KMS-11 (cell line): Measurements from ENCODE around the gene DGCR2.
"Not testable (repeated sequence)": the region's sequence is repeated elsewhere in the genome, so short reads cannot be mapped to it uniquely, and the experiment has no call there.

Experiments used
- H2AFZ ChIP-seq: fragments of 200-600 bp; sonication (generic); 2 replicates; pipeline ENCODE4 v1.6.1; 2016; ENCODE audit warnings: antibody characterized with exemption, mixed run types, low read depth
- H3K27ac ChIP-seq: fragments of 200-600 bp; sonication (generic); 2 replicates; pipeline ENCODE4 v1.6.1; 2016; ENCODE audit warnings: mild to moderate bottlenecking, mixed run types
- H3K27me3 ChIP-seq: fragments of 200-600 bp; sonication (generic); 2 replicates; pipeline ENCODE4 v1.6.1; 2017; ENCODE audit warnings: mild to moderate bottlenecking, low read depth, mixed run types, moderate library complexity; ENCODE audit not compliant: insufficient read depth
- H3K36me3 ChIP-seq: fragments of 200-600 bp; sonication (generic); 2 replicates; pipeline ENCODE4 v1.6.1; 2017; ENCODE audit warnings: mild to moderate bottlenecking, mixed run types; ENCODE audit not compliant: insufficient read depth
- H3K4me1 ChIP-seq: fragments of 200-600 bp; sonication (generic); 2 replicates; pipeline ENCODE4 v1.6.1; 2016; ENCODE audit warnings: mild to moderate bottlenecking, low read depth, mixed run types; ENCODE audit not compliant: poor library complexity, severe bottlenecking
- H3K4me2 ChIP-seq: fragments of 200-600 bp; sonication (generic); 2 replicates; pipeline ENCODE4 v1.7.0; 2016; ENCODE audit warnings: mild to moderate bottlenecking, mixed run types
- H3K4me3 ChIP-seq: fragments of 200-600 bp; sonication (generic); IDR thresholded peaks from 2 replicates; pipeline ENCODE4 v1.6.1; 2017; ENCODE audit warnings: low read depth, low read length, mixed read lengths; ENCODE audit not compliant: insufficient read depth
- H3K79me2 ChIP-seq: fragments of 200-600 bp; sonication (generic); 2 replicates; pipeline ENCODE4 v1.6.1; 2016; ENCODE audit warnings: low read depth, mixed run types; ENCODE audit not compliant: insufficient read depth
- H3K9ac ChIP-seq: fragments of 200-600 bp; sonication (generic); 2 replicates; pipeline ENCODE4 v1.6.1; 2016; ENCODE audit warnings: mild to moderate bottlenecking, mixed run types
- H4K20me1 ChIP-seq: fragments of 200-600 bp; sonication (generic); 2 replicates; pipeline ENCODE4 v1.6.1; 2016; ENCODE audit warnings: mild to moderate bottlenecking, mixed run types; ENCODE audit not compliant: insufficient read depth
- CTCF ChIP-seq: fragments of 200-600 bp; sonication (generic); conservative IDR thresholded peaks from 2 replicates; pipeline ENCODE4 v1.6.1; 2017; ENCODE audit warnings: low read depth, mild to moderate bottlenecking, antibody characterized with exemption, low read length, moderate library complexity, mixed read lengths

Gene DGCR2

GRCh38 chr22:18990355-18991137 lies 131.7 kb downstream of the DGCR2 start:
- no peaks in the 10 kb centered on the region for H3K27me3 ChIP-seq

DNA sequence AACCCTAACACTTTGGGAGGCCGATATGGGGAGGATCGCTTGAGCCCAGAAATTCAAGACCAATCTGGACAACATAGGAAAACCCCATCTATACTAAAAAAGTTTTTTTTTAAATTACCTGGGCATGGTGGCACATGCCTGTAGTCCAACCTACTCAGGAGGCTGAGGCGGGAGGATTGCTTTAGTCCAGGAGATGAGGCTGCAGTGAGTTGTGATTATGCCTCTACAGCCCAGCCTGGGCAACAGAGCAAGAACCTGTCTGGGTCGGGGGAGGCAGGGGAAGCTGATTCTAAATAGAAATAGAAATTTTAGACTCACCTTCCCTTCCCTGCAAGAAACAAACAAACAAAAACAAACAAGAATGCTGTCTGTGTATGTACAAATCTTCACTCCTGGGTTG lies 133.3 kb downstream of the DGCR2 start:
- H2AFZ ChIP-seq: no peak overlapping the region
- H3K4me1 ChIP-seq: no peaks in the 10 kb centered on the region
- no peaks in the 10 kb centered on the region for H3K79me2 ChIP-seq
- H3K27ac ChIP-seq: no peak overlapping the region
- no peaks in the 10 kb centered on the region for H3K36me3 ChIP-seq
- H3K4me3 ChIP-seq: no peak overlapping the region
- H4K20me1 ChIP-seq: no peaks in the 10 kb centered on the region
- TF ChIP-seq CTCF: no peak
- H3K27me3 ChIP-seq: no peaks in the 10 kb centered on the region
- H3K4me2 ChIP-seq: no peak overlapping the region
- H3K9ac ChIP-seq: no peak overlapping the region

More at GRCh38 chr22:18990355-18991137, 131.7 kb downstream of the DGCR2 start:
- Histone ChIP-seq H3K27ac (no peak overlapping the region), H3K4me2 (no peak overlapping the region), H3K4me1 (no peaks in the 10 kb centered on the region), H3K9ac (no peak overlapping the region), H4K20me1 (no peaks in the 10 kb centered on the region), H3K79me2 (no peaks in the 10 kb centered on the region), H2AFZ (no peak overlapping the region), H3K36me3 (no peaks in the 10 kb centered on the region), H3K4me3 (no peak overlapping the region)
- TF ChIP-seq CTCF: no peak

DNA sequence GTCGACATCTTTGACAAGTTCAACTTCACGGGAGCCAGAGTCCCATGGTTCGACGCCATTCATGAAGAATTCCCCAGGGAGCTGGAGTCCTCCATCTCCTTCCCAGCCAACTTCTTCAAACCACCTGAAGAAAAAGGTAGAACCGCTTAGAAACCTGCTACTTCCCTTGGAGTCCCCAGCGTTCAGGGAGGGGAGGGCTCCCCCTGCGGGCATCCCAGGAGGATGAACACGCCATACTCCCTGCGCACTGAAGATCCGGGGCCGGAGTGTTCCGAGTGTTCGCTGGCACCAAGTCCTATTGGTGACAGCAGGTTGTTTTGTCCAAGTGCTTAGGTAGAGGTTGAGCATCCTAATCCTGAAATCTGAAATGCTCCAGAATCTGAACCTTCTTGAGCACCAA lies 134.4 kb downstream of the DGCR2 start:
- H3K36me3 ChIP-seq: no peaks in the 10 kb centered on the region
- no peak overlapping the region for H3K4me2 ChIP-seq
- TF ChIP-seq CTCF: no peak
- H4K20me1 ChIP-seq: no peaks in the 10 kb centered on the region
- H2AFZ ChIP-seq: no peak overlapping the region
- no peaks in the 10 kb centered on the region for H3K79me2 ChIP-seq
- no peak overlapping the region for H3K4me3 ChIP-seq
- no peaks in the 10 kb centered on the region for H3K4me1 ChIP-seq
- no peak overlapping the region for H3K9ac ChIP-seq
- H3K27me3 ChIP-seq: no peaks in the 10 kb centered on the region
- H3K27ac ChIP-seq: no peak overlapping the region

DNA sequence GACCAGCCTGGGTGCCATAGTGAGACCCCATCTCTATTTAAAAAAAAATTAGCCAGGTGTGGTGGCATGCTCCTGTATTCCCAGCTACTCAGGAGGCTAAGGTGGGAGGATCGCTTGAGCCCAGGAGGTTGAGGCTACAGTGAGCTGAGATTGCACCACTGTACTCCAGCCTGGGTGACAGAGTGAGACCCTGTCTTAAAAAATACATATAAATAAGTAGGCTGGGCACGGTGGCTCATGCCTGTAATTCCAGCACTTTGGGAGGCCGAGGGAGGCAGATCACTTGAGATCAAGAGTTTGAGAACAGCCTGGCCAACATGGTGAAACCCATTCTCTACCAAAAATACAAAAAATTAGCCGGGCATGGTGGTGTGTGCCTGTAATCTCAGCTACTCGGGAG lies 135.1 kb downstream of the DGCR2 start:
- not testable (repeated sequence) for H3K36me3 ChIP-seq, H3K27ac ChIP-seq, H3K79me2 ChIP-seq, H2AFZ ChIP-seq, H4K20me1 ChIP-seq, H3K27me3 ChIP-seq, H3K4me1 ChIP-seq, H3K4me3 ChIP-seq, H3K9ac ChIP-seq, H3K4me2 ChIP-seq
